ENCODE data around the gene QPCT.
"Not testable (repeated sequence)": the region's sequence is repeated elsewhere in the genome, so short reads cannot be mapped to it uniquely, and the experiment has no call there.

QPCT gene

DNA sequence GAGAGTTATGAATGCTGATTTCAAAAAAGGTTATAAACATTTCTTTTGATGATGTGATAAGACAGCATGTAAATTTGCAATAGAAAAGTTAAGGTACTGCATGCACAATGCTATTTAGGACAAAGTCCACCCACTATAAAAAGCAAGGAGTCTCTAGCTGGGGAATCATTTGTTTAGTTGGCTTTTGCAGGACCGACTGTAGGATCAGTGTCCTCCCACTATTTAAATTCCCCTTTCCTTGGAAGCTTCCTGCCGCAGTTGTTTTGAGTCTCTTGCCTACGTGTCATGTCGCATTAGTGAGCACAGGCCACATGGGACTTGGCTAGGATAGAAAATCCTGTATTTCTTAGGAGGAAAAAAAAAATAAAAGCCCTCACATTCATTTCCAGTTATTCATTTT lies 13.1 kb downstream of the QPCT start:
- no peak for DNase-seq (ENCODE audit: low read depth in 2 of 2)

DNA sequence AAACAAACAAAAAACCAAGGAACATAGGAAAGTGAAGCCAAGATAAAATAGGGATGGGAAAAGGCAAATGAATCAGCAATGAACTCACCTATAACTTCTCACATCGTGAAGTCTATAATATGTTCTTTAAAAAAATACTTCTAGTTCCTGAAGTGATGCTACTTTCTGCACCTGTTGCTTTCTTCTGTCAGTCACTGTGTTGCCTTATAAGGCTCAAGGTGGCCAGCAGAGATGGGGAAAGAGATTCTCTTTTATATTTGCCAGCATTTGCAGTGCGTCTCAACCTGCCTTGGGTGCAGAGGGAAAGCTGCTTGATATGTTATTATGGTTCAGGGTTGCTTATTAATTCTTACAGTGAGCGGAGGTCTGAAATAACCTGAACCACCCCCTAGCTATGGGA lies 14.0 kb downstream of the QPCT start:
- no peak for DNase-seq (ENCODE audit: low read depth in 2 of 2)

DNA sequence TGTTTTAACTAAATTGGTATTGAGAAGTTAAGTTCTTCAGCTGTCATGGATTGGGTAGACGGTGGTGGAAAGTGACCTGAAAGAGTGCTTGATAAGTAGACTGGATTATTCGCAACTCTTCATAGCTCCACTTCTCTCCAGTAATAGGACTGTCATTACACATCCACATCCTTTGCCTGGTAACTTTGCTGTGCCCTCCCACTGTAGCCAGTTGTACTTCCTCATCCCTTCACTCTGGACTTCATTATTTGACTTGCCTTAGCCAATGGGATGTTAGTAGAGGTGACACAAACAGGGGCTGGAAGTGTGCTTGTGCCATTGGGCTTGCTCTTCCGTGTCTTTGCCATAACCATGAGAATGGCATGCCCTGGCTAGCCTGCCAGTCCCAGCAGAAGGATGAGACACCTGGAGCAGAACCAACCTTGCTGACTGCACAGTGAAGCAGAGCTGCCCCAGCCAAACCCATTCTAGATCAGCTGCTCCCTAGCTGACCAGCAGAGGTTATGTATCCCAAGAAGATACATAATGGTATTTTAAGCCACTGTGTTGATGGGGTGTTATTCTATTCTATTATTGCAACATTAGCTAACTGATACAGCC lies 16.9 kb downstream of the QPCT start:
- no peak for DNase-seq (ENCODE audit: low read depth in 2 of 2)

DNA sequence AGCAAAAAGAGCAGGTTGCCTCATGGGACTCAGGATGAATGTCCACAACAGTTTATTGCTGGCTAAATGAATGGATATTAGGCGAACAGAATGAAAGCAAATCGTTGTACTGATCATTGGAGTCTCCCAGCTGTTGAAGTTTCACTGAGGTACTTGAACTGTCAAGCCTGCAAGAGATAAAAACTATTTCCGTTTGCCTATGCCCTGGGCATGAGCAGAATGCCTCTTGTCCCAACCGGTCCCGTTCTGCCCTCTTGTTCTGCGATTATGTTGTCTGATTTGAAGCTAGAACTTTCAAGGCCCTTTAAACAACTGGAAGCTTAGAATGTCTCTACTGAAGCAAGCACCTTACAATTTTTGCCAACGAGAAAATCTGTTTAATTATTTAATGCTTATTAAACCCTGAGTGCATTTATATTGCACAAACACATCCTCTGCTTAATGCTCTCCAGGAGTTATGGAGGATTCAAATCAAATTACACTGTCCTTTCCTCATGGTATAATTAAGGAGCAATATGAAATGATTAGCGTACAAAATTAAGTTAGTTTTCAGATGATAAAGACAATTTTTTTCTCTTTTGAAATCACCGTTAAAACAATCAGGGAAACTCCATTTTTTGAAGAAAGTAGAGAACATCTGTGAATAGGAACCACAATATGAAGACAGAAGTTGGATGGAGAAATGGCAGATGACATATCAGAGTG lies 17.7 kb downstream of the QPCT start:
- no peak for DNase-seq (ENCODE audit: low read depth in 2 of 2)

DNA sequence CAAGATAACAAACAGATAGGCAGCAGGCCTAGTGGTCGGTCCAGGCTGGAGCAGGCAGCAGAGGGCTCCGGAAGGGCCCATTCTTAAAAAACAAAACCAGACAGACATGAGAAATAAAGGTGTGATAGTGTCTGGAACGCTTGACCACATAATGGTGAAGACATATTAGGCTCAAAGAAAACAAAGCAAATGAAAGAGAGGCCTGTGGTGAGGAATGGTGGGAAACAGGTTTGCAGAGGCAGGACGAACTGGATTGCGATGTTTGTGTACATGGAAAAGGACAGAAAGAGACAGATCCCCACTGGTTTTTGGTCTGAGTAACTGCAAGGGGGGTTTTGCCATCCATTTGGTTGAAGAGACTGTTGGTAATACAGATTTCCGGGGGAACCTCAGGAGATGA lies 19.9 kb downstream of the QPCT start:
- DNase-seq (ENCODE audit: low read depth in 2 of 2) = no peak

- DNase-seq (ENCODE audit: low read depth in 2 of 2) = no peak
These were observed 21.2 kb downstream of the QPCT start for GRCh38 chr2:37365669-37366068.

GRCh38 chr2:37366773-37367172 lies 22.3 kb downstream of the QPCT start:
- no peak for DNase-seq (ENCODE audit: low read depth in 2 of 2)

DNA sequence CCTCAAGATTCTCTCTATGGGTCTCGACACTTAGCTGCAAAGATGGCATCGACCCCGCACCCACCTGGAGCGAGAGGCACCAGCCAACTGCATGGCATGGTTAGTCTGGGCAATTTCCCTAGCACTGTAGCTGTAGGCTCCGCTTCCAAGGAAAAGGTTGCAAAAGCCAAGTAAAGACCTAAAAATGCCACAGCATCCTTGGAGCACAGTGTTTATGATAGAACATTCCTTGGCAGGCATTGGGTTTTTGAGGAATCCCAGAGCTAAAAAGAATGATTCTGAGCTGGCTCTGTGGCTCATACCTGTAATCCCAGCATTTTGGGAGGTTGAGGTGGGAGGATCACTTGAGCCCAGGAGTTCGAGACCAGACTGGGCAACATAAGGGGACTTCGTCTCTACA lies 22.9 kb downstream of the QPCT start:
- no peak for DNase-seq (ENCODE audit: low read depth in 2 of 2)

DNA sequence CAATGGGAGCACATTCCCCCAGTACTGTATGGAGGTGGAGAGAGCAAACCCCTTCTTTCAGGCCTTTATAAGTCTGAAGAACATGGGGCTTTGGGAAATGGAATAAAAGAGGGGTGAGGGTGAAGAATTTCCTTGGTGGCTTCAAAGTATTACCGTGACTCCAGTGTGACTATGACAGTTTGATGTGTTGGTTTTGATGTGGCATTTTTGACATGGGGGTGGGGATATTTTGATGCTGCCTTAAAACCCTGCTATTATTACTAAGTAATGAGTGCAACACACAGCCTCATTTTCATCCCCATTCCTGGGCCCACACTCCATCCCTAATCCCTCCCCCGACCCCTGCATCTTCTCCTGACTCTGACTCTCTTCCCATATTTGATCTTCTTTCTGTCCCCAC lies 23.6 kb downstream of the QPCT start:
- DNase-seq (ENCODE audit: low read depth in 2 of 2) = no peak

DNA sequence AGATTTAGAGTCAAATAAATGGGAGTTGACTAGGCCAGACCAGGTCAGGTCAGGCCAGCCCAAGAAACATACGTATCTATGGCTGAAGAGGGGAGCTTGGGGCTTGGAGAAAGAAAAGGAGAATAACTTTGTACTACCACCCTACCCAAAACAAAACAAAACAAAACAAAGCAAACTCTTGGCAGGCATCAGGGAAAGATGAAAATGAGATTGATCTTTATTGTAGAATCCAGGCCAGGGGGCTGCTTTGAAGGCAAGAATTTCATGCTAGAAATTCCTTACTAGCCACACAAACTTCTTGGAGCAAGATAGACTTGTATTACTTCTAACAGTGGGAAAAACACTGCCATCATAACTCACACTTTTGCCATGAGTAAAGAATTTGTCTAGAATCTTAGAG lies 26.2 kb downstream of the QPCT start:
- DNase-seq (ENCODE audit: low read depth in 2 of 2) = no peak

GRCh38 chr2:37372000-37372399 lies 27.6 kb downstream of the QPCT start:
- DNase-seq (ENCODE audit: low read depth in 2 of 2) = no peak

DNA sequence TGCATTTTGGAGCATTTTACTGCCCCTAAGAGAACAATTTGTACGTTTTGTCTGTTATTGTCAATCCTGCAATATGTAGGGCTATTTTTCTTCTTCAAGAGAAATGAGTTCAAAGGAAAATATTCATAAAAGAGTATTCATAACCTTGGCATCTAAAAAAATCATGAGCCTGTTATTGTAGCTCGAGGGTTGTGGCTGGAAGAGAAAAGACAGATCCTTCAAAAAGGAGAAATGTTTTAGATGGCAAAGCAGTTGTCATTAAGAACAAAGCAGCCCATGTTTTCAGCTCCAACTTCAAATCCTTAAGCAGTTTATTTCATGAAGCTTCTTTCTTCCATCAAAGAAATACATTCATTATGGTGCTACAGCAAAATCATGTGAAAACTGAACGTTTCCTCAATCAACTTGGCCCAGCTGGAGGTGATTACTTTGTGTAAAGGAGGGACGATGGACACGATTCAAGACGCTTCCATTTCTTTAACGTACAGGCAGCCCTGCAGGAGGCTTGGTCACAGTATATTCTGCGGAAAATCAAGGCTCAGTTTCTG lies 31.4 kb downstream of the QPCT start:
- DNase-seq (ENCODE audit: low read depth in 2 of 2) = no peak

DNA sequence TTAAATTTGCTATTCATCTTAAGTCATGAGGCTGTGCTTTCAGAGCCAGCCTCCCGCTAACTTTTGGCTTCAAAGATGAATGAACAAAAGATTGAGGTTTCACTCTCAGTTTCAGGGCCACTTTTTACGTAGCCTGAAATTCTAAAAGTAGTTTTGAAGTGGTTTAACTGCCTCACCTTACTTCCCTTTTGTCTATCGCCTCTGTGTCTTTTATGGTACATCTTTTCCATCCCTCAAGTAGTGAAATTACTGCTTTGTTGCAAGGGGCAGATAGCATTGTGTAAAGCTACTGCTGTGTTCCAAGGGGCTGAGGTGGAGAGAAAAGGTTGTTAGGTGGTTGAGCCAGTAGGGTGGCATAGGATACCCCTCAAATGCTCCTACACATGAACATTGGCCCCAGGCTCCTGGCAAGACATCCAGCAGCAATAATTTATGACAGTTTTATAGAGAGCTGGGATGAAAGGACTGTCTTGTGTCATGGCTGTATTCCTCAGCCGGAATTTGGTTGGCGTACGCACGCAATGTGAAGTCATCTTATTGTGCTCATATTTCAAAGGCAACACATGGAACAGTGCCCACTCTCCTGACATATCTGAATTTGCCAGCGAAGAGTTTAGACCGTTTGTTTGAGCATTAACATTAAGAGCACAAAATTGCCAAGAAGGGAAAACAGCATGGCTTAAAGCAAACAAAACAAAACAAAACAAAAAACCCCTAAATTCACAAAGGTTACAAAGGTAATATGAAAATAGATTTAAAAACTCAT lies 32.2 kb downstream of the QPCT start:
- no peak for DNase-seq (ENCODE audit: low read depth in 2 of 2)

DNA sequence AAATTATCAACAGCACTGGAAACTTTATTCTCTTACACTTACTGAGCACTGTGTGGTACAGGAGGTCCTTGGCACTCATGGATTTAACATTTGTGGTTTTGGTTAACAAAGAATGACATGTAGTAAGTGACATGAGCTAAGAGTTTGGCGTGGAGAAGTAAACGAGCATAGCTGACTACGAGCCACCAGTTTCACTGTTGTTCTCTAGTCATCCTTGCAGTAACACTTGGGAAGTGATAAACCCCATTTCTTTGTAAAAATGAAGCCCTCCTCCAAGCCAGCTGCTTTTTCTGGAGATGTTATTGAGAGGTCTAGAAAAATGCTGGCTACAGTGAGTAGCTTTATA lies 32.7 kb downstream of the QPCT start:
- DNase-seq (ENCODE audit: low read depth in 2 of 2) = peak in 1 of 2 donors; percentile 35

- no peak for DNase-seq (ENCODE audit: low read depth in 2 of 2)
These were observed 34.0 kb downstream of the QPCT start for GRCh38 chr2:37378411-37378810.

GRCh38 chr2:37379881-37380296 lies 35.5 kb downstream of the QPCT start:
- no peak for DNase-seq (ENCODE audit: low read depth in 2 of 2)

DNA sequence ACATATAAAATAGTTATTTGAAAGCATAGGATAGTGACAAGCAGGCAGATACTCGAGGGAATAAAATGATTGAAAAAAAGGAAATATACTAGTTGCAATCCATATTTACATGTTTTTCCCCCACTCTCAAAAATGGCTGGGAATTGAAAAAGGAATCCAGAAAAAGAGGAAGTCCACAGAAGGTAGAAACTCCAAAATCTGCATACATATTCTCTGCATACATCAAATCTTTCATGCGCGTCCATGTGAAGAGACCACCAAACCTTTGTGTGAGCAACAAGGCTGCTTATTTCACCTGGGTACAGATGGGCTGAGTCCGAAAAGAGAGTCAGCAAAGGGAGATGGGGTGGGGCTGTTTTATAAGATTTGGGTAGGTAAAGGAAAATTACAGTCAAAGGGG lies 36.4 kb downstream of the QPCT start:
- not testable (repeated sequence) for DNase-seq (ENCODE audit: low read depth in 2 of 2)

GRCh38 chr2:37384261-37384660 lies 39.8 kb downstream of the QPCT start:
- not testable (repeated sequence) for DNase-seq (ENCODE audit: low read depth in 2 of 2)

GRCh38 chr2:37387148-37387835 lies 42.9 kb downstream of the QPCT start:
- no peak for DNase-seq (ENCODE audit: low read depth in 2 of 2)

DNA sequence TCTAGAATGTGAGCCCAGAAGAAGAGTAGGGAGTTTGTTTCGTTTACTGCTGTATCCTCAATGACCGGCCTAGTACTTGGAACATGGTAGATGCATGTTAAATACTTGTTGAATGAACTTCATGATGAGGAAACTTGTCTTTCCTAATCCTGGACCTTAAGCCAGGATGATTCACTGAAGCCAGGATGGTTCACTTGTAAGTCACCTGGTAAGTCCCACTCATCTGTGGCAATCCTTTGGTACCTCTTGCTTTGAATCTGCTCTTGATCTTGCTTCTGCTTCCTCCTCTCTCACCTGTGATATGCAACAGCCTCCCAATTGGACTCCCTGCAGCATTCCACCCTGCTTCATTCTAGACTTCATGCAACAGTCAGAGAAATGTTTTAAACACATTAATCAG lies 43.6 kb downstream of the QPCT start:
- no peak for DNase-seq (ENCODE audit: low read depth in 2 of 2)

- no peak for DNase-seq (ENCODE audit: low read depth in 2 of 2)
These were observed 45.0 kb downstream of the QPCT start for GRCh38 chr2:37389395-37389794.

Data from stimulated activated CD8-positive, alpha-beta memory T cell treated with anti-CD3 and anti-CD28 coated beads, Interleukin-15, amount 100 ng/mL, for 48 hours (primary cell).